Cardiac septum (tissue), 1 donor: ENCODE data around the gene ABL1. TPM values are rescaled to one million over a fixed set of nuclear protein-coding genes. Genes with fewer than 3 reads are reported as not detected.

ENCODE experiments used
- DNase-seq: peaks from one replicate; pipeline ENCODE4 v3.0.0-alpha.2; 2020; ENCODE audit warnings: low spot score
- intact Hi-C: fragments of 100-400 bp; cut with DNase I; formaldehyde crosslinking; loops from one replicate; pipeline ENCODE4 v1.14.0; 2022
- total RNA-seq: library from RNA; stranded (reverse); fragmentation: NEBNext Ultra II Directional; extraction: Animal tissue kit (Norgen Biotek cat#: 25700); gene quantifications from one replicate; pipeline ENCODE4 v1.2.1, GENCODE V29; 2021
- donor health status: DM: no; HTN: no; CAD: no.

Gene ABL1
- total RNA-seq, 1 donor from 2014 or later, result 38.0 TPM

DNA sequence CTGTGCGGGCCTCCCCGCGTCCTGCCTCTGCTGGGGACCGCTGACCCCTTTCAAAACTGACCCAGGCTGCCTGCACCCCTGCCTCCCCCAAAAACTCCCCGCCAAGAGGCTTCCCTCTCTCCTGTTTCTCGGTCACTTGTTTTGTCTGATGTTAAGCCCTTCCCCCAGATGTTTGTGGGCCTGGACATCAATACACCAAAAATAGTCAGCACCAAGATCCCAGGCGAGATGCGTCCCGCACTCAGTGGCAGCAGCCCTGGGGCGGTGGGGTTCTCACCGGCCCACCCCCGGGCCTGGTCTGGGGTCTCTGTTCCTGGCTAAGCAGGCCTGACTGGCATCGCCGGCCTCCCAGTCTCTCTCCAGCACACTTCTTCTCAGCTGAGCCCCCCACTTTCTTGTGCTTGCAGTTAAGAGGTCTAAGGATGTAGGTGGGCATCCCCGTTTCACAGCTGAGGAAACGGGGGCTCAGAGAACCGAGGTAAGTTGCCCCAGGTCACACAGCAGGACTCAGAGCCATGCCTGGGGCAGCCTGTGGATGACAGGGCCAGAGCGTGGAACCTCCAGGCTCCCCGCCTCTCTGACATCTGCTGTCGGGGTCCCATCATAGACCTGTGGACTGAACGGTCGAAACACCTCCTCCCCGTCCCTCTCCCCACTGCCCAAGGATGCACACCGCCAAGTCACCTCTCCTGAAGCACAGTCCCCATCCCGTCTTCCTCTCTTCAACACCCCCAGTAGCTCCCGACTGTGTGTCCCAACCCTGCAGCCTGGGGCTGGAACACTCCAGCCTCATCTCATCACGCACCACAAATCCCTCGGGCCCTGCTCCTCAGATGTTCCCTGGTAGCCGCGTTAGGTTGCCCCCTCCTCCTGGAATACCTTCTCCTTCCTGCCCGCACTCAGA, 87.2 kb downstream of the ABL1 start:
- intact Hi-C loops, result no loop called here

DNA sequence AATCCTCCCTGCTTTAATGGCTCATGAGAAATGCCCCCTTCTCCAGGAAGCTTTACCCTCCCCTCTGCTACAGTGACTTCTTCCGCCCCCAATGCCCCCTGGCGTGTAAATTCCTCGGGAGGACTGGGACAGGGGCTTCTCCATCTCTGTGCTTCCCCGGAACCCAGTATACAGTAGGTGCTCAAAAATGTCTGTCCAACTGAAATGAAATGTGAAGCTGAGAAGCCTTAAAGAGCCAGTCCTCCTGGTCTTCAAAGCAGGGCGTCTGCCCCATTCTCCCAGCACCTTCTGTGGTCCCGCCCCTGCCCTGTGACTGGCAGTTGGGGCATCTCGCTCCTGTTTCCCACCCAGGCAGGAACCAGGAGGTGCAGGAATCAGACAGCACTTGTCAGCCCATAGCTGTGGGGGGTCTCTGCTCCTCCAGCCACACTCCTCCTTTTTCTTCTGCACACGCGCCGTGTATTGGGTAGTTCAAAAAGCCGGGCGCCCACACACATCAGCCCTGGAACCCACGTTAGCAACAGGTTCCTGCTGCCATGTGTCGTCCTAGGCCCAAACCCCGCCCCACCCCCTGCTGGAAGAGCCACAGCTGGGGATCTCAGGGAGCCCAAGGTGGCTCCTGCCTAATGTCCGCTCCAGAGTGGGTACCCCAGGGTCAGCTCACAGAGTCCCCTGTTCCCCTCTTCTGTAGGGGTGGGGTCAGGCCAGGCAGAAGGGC, 88.0 kb downstream of the ABL1 start:
- DNase-seq, result no peak
- intact Hi-C loops, result no loop called here

More for the DNA sequence above, 87.2 kb downstream of the ABL1 start:
- DNase-seq, result no peak

DNA sequence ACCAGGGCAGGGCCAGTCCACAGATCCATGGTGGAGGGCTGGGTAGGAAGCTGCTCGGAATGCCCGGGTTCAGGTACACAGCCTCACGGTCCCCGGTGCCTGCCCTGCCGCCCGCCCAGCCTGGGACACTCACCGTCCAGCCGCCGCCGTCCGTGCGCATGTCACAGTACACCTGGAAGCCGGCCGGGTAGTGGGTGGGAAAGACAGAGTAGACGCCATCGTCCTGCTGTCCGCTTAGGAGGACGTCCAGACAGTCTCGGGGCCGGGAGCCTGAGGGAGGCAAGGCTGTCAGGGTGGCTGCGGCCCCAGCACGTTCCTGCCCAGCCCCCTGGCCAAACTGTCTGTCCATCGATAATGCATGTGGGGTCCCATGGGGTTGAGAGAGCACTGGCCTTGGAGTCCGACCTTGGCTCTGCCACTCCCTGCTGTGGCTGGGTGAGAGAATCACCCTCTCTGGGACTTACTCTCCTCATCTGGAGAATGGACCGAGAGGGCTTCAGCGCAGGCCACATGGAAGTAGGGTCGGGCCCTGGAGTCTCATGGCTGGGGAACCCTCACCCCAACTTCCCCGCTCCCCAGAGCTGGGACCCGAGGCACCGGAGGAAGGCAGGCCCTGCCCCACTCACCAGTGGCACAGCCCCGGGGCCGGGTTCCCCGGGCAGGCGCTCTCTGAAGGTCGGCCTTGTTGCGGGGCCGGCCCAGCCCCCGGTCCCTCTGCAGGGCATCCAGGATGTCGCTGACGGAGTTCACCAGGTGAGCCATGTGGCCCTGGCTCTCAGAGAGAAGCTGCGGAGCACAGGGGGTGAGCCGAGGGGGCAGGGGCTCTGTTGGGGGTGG, 88.8 kb downstream of the ABL1 start:
- intact Hi-C loops, result no loop called here
- DNase-seq, result no peak

DNA sequence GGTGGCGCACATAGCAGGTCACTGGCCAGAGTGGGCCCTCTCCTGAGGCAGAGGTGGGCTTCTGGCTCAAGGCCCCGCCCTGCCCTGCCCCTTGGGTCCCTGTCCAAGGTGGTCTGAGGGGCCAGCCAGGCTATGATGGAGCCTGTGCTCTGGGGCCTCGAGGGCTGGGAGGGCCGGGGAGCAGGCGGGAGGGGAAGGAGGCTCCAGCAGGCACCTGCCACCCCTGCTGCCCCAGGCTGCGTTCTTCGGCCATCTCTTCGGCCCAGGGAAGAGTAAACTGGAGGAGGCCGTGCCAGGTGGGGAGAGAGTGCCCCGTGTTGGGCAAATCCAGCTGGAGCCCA, 89.4 kb downstream of the ABL1 start:
- intact Hi-C loops, result no loop called here
- no peak for DNase-seq

DNA sequence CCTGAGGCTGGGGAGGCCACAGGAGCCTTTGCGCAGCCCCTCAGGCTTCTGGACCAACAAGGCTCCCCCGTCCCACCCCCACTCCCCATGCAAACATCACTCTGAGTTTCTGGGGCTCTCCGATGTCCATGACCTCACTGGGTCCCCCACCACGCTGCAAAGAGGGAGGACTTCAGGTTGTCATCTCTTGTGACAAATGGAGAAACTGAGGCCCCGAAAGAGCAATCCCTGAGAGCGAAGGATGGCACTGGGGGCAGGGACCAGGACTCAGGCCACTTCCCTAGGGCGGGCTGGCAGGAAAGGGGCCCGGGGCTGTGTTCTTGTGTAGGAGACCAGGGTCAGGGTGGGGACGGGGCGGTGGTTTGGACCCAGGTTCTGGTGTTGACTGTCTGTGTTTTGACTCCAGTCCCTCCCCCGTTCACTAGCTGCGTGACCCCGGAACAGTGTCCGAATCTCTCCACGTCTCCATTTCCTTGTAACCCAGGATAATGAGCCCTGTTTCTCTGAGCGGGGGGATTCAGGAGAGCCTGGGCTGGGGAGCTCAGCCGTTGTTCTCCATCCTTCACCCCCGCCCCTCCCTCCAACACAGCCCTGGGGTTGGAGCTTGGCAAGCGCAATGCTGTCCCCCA, 90.1 kb downstream of the ABL1 start:
- no peak for DNase-seq
- intact Hi-C loops, result no loop called here

DNA sequence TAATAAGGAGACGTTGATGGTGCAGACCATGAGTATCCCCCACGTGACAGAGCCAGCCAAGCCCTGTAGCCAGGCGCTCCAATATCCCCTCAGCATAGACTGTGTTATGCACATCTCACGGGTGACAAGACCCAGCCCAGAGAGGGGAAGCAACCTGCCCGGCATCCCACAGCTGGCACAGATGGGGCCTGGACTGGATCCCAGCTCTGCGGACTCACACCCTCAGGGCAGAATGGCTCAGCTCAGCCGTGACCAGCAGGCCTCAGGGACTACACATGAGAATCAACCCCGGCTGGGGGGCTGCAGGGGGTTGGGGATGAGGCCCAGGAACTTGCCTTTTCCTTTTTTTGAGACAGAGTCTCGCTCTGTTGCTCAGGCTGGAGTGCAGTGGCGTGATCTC, 92.3 kb downstream of the ABL1 start:
- intact Hi-C loops, result no loop called here
- DNase-seq, result no peak

DNA sequence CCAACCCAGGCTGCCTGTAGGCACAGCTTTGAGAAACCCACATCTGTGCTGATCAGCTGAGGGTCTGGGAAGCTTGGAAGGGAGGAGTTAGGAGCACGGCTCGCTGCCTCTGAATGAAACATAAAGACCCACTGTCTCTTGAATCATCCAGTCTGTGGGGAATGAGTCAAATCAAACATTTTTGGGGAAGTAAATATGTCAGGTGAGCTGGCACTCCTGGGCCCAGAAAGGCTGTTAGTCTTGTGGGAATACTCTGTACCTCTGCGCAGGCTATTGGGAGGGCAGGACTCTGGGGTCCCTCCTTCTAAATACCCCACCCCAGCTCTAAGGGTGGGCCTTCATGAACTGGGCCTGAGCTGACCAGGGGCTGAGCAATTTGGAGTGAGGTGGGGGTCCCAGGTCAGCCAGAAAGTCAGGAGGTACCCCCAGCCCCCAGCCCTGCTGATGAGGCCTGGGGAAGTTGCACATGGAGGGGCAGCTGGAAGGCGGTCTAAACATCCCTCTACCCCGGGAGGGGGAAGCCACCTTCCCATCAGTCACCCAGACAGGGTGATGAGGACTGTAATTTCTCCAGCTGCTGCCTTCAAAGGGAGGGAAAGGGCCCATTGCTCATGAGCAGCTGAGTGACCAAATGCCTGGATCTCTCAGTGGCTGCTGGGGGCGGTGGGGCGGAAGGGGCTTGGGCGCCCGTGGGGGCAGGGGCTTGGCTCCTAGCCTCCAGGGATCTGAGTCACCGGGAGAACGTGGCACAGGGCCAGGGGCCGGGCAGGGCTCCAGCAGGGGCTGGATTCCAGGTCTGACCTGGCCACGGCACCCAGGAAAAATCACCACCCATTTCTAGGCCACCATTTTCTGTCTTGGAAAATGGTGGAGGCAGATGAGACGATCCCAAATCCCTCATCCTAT, 93.2 kb downstream of the ABL1 start:
- peak; percentile 81 for DNase-seq
- intact Hi-C loops, result no loop called here

DNA sequence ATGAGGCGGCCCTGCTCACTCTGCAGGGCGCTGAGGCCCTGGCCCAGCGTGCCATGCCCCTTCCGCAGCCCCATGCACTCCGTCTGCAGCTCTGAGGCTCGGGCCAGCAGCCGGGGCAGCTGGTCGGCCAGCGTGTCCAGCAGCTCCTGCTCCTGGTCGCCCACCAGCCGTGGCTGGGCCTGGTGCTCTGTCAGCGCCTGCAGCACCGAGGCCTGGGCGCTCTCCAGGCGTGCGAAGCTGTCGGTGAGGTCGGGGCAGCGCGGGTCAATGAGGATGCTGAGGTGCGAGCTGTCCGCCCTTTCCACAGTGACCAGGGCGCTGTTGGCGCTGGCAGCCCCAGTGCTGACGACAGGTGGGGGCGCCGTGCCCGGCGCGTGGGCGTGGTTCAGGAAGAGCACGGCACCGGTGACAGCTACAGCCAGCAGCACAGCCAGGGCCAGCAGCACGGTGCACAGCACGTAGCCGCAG, 94.6 kb downstream of the ABL1 start:
- intact Hi-C loops, result no loop called here
- no peak for DNase-seq

DNA sequence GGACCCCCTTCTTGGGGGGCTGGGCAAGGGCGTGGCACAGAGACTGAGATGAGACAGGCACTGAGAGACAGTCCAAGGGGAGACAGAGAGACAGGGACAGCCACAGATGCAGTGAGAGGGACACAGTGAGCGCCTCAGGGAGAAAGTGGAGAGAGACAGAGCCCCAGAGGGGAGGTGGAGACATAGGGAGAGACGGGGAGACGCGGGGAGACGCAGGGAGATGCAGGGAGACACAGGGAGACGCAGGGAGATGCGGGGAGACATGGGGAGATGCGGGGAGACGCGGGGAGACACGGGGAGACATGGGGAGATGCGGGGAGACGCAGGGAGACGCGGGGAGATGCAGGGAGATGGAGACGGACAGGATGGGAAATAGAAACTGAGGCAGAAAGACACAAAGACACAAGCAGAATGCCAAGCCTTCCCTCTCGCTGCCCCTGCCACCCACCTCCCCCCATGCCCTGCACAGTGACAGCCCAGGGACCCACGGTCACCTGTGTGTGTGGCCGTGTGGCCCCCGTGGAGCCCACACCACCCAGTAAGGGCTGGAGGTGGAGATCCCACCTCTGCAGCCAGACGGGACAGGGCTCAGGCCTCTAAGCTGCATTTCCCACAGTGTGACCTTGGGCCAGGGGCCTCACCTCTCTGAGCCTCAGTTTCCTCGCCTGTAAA, 95.2 kb downstream of the ABL1 start:
- intact Hi-C loops, result no loop called here
- no peak for DNase-seq

DNA sequence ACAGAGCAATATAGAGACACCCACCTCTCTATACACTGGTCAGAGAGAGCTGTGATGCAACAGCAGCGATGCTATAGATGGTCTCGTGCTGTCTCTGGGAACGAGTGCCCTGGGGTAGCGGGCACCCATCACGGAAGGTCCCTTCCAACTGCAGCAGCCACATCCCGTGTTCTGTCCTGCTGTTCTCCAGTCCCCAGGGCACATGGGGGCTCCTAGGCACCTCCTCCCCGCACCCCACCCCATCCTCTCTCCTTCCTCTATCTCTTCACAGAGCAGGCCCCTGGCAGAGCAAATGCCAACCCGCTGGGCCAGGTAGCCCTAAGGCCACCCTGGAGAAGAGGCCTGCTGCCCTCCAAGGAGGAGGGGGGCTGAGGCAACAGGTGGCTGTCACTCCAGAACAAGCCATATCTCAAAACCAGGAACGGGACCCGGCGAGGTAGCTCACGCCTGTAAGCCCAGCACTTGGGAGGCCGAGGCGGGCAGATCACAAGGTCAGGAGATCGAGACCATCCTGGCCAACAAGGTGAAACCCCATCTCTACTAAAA, 95.8 kb downstream of the ABL1 start:
- DNase-seq, result no peak
- intact Hi-C loops, result no loop called here

DNA sequence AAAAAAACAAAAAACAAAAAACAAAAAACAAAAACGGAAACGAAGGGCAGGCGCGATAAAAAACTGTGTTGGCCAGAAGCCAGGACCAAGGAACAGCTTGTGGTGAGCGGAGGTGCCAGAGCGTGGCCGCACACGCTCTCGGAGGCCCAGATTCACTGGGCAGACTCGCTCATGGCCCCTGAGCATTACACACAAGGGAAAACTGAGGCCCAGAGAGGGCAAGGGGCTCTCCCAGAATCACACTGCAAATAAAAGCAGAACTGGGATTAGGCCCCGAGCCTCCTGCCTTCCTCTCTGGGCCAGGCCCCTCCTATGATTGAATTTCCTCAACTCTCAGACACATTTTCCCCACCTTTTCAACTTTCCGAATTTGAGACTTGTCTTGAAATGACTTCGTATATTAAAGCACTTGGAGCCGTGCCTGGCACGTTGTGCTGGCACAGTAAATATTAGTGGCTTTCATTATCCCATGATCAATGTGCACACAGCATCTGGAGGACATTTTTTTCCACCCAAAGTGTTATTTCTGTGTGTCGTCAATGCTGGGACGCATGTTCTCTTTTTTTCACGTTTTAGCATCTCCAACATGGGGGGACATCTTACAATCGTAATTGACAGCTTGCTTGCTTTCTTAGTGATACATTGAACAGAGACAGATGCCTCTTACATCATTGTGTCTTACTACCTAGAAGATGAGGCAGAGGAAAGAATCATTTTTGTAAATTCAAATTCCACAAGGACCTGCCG, 96.6 kb downstream of the ABL1 start:
- intact Hi-C loops, result loop anchor here (2.0 kb wide), 1 partner anchor 61 kb away; no protein-coding TSS in a partner anchor
- no peak for DNase-seq

DNA sequence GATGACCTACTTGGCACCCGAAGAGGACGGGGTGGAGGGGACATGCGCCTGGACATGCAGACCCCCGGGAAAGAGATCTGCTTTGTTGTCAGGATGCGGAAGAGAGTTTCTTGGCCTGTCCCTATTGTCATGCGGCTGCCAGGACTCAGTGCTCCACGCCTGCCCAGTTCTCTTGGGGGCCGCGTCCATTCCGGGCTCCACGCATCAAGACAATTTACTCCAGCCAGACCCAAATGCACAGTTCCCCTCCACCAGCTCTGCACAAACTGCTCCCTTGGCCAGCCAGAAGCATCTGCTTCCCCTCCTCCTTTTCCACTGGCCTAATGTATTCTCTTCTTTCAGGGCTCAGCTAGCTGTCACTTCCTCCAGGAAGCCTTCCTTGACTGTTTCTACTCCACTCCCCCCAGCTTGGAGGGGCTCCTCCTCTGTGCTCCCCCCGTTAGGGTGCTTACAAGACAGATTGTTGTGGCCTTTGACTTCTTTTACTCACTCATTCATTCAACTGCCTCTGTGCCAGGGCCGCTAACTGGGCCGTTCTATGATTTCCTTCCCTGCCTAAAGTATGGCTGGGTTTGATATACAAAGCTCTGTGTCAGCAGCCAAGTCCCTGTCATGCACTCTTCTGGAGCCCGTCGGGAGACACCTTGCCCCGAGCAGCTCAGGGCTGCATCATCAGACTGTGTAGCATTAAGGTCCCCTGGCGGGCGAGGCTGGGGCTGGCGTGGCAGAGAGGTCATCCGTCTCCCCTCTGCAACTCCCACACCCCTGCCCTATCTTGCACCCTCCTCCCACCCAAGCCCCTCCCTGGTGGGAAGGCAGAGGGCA, 97.4 kb downstream of the ABL1 start:
- intact Hi-C loops, result loop anchor here (2.0 kb wide), 1 partner anchor 62 kb away; no protein-coding TSS in a partner anchor
- DNase-seq, result peak; percentile 86

DNA sequence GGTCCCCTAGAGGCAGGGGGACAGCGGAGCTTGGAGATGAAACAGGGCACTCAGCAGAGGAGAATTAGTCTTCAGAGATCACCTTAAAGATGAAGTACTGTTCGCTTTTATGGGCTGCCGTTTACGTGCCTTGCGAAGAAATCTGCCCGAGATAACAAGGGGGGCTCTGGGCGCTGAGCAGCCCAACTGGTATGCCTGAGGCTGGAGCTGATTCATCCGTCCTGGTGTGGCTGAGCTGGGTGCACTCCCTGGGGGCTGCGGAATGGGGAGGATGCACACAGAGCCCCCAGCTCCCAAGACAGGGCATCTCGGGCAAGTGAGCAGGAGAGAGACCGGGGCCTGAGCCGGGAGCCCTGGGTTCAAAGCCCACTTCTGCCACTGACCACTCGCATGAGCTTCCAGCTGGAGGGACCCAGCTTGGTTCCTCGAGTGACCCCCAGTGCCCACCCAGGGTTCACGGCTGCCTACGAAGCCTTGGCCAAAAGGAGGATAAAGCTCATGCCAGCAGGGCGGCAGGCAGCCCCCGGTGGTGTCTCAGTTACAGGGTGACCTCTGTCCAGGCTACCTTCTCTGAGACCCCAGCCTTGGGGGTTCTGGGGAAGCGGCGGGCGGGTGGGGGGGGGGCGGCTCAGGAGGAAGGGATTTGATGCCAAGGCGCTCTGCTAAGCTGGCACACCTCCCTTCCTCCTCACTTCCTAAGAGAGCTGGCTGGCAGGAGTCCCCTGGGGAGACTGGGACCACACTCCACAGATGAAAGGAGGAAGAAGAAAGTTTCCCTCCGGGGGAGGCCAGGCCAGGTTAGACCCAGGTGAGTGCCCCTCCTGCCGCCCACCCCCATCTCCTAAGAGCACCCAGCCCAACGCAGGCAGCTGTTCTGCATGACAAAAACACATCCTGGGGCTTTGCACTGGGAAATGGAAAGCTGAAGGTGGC, 98.3 kb downstream of the ABL1 start:
- intact Hi-C loops, result loop anchor here (2.0 kb wide), 1 partner anchor 63 kb away; no protein-coding TSS in a partner anchor
- no peak for DNase-seq

DNA sequence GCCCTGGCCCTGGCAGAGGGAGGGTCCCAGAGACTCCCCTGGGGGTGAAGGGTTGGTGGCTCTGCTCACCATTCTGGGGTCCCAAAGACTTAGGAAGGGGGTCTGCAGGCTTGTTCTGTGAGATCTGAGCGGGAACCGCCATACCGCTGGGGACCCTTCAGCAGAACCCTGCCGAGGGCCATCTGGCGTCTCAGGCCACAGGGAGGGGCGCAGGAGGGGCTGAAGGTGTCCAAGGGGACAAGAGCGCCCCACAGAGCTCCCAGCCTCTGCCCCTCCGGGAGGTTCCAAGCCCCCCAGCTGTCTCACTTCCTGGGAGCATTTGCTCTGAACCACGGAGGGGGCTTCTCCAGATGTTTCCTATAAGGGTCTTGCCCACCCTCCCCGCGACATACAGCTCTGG, 99.2 kb downstream of the ABL1 start:
- intact Hi-C loops, result no loop called here

More for the DNA sequence above, 99.2 kb downstream of the ABL1 start:
- no peak for DNase-seq
